Esophagus muscularis mucosa (tissue), 4 donors: ENCODE measurements around the gene AGTPBP1.

Experiments used
- CTCF ChIP-seq, 3 experiments: fragments of 200-600 bp in 2 of 3; fragments of 450-650 bp in 1 of 3; sonication (generic) in 2 of 3; IDR thresholded peaks; one replicate each; pipeline ENCODE4 v1.5.1; 2017 to 2019; ENCODE audit warnings: antibody characterized with exemption in 3 of 3, mild to moderate bottlenecking in 2 of 3, moderate library complexity in 1 of 3
- EP300 ChIP-seq: sonication (generic); formaldehyde crosslinking; IDR thresholded peaks from one replicate; pipeline ENCODE4 v1.6.1; 2017; ENCODE audit warnings: antibody characterized with exemption
- POLR2A ChIP-seq: fragments of 450-650 bp; IDR thresholded peaks from one replicate; pipeline ENCODE4 v1.6.1; 2017; ENCODE audit warnings: antibody characterized with exemption, moderate library complexity, mild to moderate bottlenecking, low read depth

GRCh38 chr9:85737671-85738070 lies 4.1 kb downstream of the AGTPBP1 start:
- TF ChIP-seq EP300 (no peak), POLR2A (no peak), CTCF (IDR thresholded peaks at IDR 0.05) (no peak)
